IMR-90 (cell line): ENCODE results near the gene FAHD2A. TPM values are rescaled to one million over a fixed set of nuclear protein-coding genes. Genes with fewer than 3 reads are reported as not detected.
A peak's percentile ranks its signal among the peaks of the same experiment; 100 is the strongest.
"Not testable (repeated sequence)": the region's sequence is repeated elsewhere in the genome, so short reads cannot be mapped to it uniquely, and the experiment has no call there.

ENCODE experiments used
- ATAC-seq: fragments of 200-7000 bp; cut with Tn5 transposase; 2 replicates; pipeline ENCODE4 v1.9.1; 2020; ENCODE audit warnings: low read depth, mild to moderate bottlenecking, moderate library complexity
- BruUV-seq: library from RNA; stranded (reverse); fragments of 400-500 nt; replicated peaks from 2 replicates; lab custom pipeline; 2021; lab: Mats Ljungman, UMichigan
- CTCF ChIA-PET: fragments of 300-600 bp; formaldehyde crosslinking; extraction: SDS; loops from one replicate; lab custom pipeline; 2021; ENCODE audit warnings: antibody characterized with exemption; lab: Yijun Ruan, JAX
- POLR2A ChIA-PET: fragments of 300-600 bp; sonication (Branson Sonifier 250); formaldehyde crosslinking; loops from one replicate; lab custom pipeline; 2022; ENCODE audit warnings: antibody characterized with exemption; ENCODE audit not compliant: unreplicated experiment; lab: Charles Lee
- DNase-seq: peaks from one replicate; pipeline ENCODE4 v3.0.0; 2013
- H2AFZ ChIP-seq: replicated peaks from 2 replicates; pipeline ENCODE3; 2013; ENCODE audit warnings: low read length, mild to moderate bottlenecking; ENCODE audit not compliant: poor library complexity
- H2AK5ac ChIP-seq: 2 replicates; pipeline ENCODE4 v1.6.1; 2013; ENCODE audit warnings: low read depth, low read length, inconsistent platforms
- H2AK9ac ChIP-seq: replicated peaks from 2 replicates; pipeline ENCODE3; 2013; ENCODE audit warnings: mild to moderate bottlenecking, low read depth, low read length, moderate library complexity; ENCODE audit not compliant: poor library complexity
- H2BK120ac ChIP-seq: 2 replicates; pipeline ENCODE4 v1.6.1; 2013; ENCODE audit warnings: low read depth, low read length, inconsistent platforms
- H2BK15ac ChIP-seq: 3 replicates; pipeline ENCODE4 v1.6.1; 2013; ENCODE audit warnings: low read depth, low read length, inconsistent platforms
- H2BK20ac ChIP-seq: 2 replicates; pipeline ENCODE4 v1.6.1; 2013; ENCODE audit warnings: low read depth, mild to moderate bottlenecking, inconsistent platforms, low read length, moderate library complexity
- H2BK5ac ChIP-seq: 2 replicates; pipeline ENCODE4 v1.6.1; 2013; ENCODE audit warnings: mild to moderate bottlenecking, low read depth, low read length, inconsistent platforms; ENCODE audit not compliant: poor library complexity, severe bottlenecking
- H3K14ac ChIP-seq: replicated peaks from 2 replicates; pipeline ENCODE4 v1.6.1; 2013; ENCODE audit warnings: low read depth, low read length, inconsistent platforms
- H3K18ac ChIP-seq: 2 replicates; pipeline ENCODE4 v1.6.1; 2013; ENCODE audit warnings: low read depth, low read length, control low read depth
- H3K23ac ChIP-seq: 2 replicates; pipeline ENCODE4 v1.6.1; 2013; ENCODE audit warnings: low read depth, low read length, inconsistent platforms
- H3K27ac ChIP-seq: 2 replicates; pipeline ENCODE4 v1.5.1; 2013; ENCODE audit warnings: mild to moderate bottlenecking, control low read depth, low read length; ENCODE audit not compliant: insufficient read depth
- H3K27me3 ChIP-seq: 2 replicates; pipeline ENCODE4 v1.6.1; 2013; ENCODE audit warnings: low read length; ENCODE audit not compliant: control insufficient read depth, insufficient read depth
- H3K36me3 ChIP-seq: 2 replicates; pipeline ENCODE4 v1.6.1; 2013; ENCODE audit warnings: low read length, mixed read lengths; ENCODE audit not compliant: control insufficient read depth, insufficient read depth
- H3K4ac ChIP-seq: 2 replicates; pipeline ENCODE4 v1.6.1; 2013; ENCODE audit warnings: low read depth, low read length, inconsistent platforms
- H3K4me1 ChIP-seq: 2 replicates; pipeline ENCODE4 v1.6.1; 2013; ENCODE audit warnings: low read length, mixed read lengths; ENCODE audit not compliant: control insufficient read depth, insufficient read depth
- H3K4me2 ChIP-seq: 2 replicates; pipeline ENCODE4 v1.6.1; 2013; ENCODE audit warnings: low read depth, mild to moderate bottlenecking, control low read depth, low read length, moderate library complexity
- H3K4me3 ChIP-seq: 2 replicates; pipeline ENCODE4 v1.5.1; 2013; ENCODE audit warnings: low read depth, mild to moderate bottlenecking, control low read depth, low read length, moderate library complexity; ENCODE audit not compliant: insufficient read depth
- H3K56ac ChIP-seq: 2 replicates; pipeline ENCODE4 v1.6.1; 2013; ENCODE audit warnings: low read length, inconsistent platforms; ENCODE audit not compliant: insufficient read depth; ENCODE audit errors: extremely low read depth
- H3K79me1 ChIP-seq, 2 experiments: 2 replicates each; pipeline ENCODE4 v1.6.1; 2013; ENCODE audit warnings: low read length in 2 of 2, inconsistent platforms in 1 of 2, low read depth in 1 of 2
- H3K9ac ChIP-seq: 2 replicates; pipeline ENCODE4 v1.6.1; 2013; ENCODE audit warnings: low read depth, low read length, control low read depth
- H3K9me1 ChIP-seq: 2 replicates; pipeline ENCODE4 v1.6.1; 2013; ENCODE audit warnings: low read length, inconsistent platforms; ENCODE audit not compliant: insufficient read depth
- H3K9me3 ChIP-seq: 2 replicates; pipeline ENCODE4 v1.6.1; 2013; ENCODE audit warnings: low read length; ENCODE audit not compliant: control insufficient read depth, insufficient read depth
- H4K20me1 ChIP-seq: 2 replicates; pipeline ENCODE4 v1.6.1; 2013; ENCODE audit warnings: low read length, inconsistent platforms; ENCODE audit not compliant: insufficient read depth
- H4K5ac ChIP-seq: 2 replicates; pipeline ENCODE4 v1.6.1; 2013; ENCODE audit warnings: mild to moderate bottlenecking, low read depth, low read length, control low read depth
- H4K8ac ChIP-seq, 2 experiments: 2 replicates each; pipeline ENCODE4 v1.6.1; 2013; ENCODE audit warnings: low read depth in 2 of 2, low read length in 2 of 2, control low read depth in 1 of 2, inconsistent platforms in 1 of 2
- H4K91ac ChIP-seq: 2 replicates; pipeline ENCODE4 v1.6.1; 2013; ENCODE audit warnings: low read depth, low read length, inconsistent platforms; ENCODE audit not compliant: insufficient read depth
- FOS ChIP-seq: fragments of 150-350 bp; IDR thresholded peaks from 2 replicates; pipeline ENCODE4 v1.6.1; 2016; ENCODE audit warnings: low read depth, low read length
- MXI1 ChIP-seq: IDR thresholded peaks from 2 replicates; pipeline ENCODE4 v1.6.1; 2012; ENCODE audit warnings: low read depth, mild to moderate bottlenecking, low read length, moderate library complexity, borderline replicate concordance
- RAD21 ChIP-seq: IDR thresholded peaks from 2 replicates; pipeline ENCODE4 v1.6.1; 2012; ENCODE audit warnings: low read length, improper control_type of control experiment
- RCOR1 ChIP-seq: IDR thresholded peaks from 2 replicates; pipeline ENCODE4 v1.6.1; 2012; ENCODE audit warnings: mild to moderate bottlenecking, low read length, improper control_type of control experiment; ENCODE audit not compliant: insufficient replicate concordance
- RFX5 ChIP-seq: IDR thresholded peaks from 2 replicates; pipeline ENCODE4 v1.8.0; 2012; ENCODE audit warnings: low read depth, mild to moderate bottlenecking, low read length, moderate library complexity
- USF2 ChIP-seq: fragments of 150-350 bp; IDR thresholded peaks from 2 replicates; pipeline ENCODE4 v1.6.1; 2017; ENCODE audit warnings: mild to moderate bottlenecking, antibody characterized with exemption, low read length, low read depth
- WGBS, 2 experiments: methylation state at CpG; one replicate each; pipeline versions ENCODE4 v1.1.5 to v1.1.7; 2013; ENCODE audit warnings: missing lambda C conversion rate in 2 of 2; ENCODE audit not compliant: insufficient read length in 1 of 2; ENCODE audit errors: extremely low coverage in 2 of 2; 5-methylcytosine and 5-hydroxymethylcytosine counted together
- dilution Hi-C: fragments of 300-500 bp; cut with HindIII; formaldehyde crosslinking; loops from one replicate; pipeline ENCODE4 v1.14.3; 2018; ENCODE audit warnings: low sequenced_read_pairs; ENCODE audit not compliant: unreplicated experiment
- in situ Hi-C: fragments of 300-500 bp; cut with MboI; formaldehyde crosslinking; loops from 3 replicates; pipeline ENCODE4 v1.14.3; 2019; ENCODE audit warnings: low sequenced_read_pairs, inconsistent platforms, mixed read lengths
- intact Hi-C: fragments of 100-400 bp; cut with micrococcal nuclease; formaldehyde crosslinking; loops from 2 replicates; pipeline ENCODE4 v1.10.0; 2022
- polyA plus RNA-seq, 3 experiments: library from polyadenylated mRNA; depleted of rRNA; stranded (reverse); fragments of >200 nt; gene quantifications; 2 replicates each; pipeline ENCODE4 v1.2.3, GENCODE V29; 2012; ENCODE audit warnings: low replicate concordance in 1 of 3
- total RNA-seq: library from RNA; depleted of rRNA; stranded (reverse); fragments of >200 nt; gene quantifications from 2 replicates; pipeline ENCODE4 v1.2.3, GENCODE V29; 2012

The FAHD2A gene
- total and polyA plus RNA-seq, 2 of the 4 experiments (the other 2 are of a cell fraction): 35.1 to 36.2 TPM

- ChIA-PET CTCF (no interaction called here), POLR2A (no interaction called here)
- TF ChIP-seq MXI1: no peak
- TF ChIP-seq USF2: no peak
- no peak for TF ChIP-seq RAD21
- TF ChIP-seq RCOR1: no peak
- no peak for TF ChIP-seq FOS
- TF ChIP-seq RFX5: no peak
- dilution Hi-C loops (no loop called here), intact Hi-C loops (no loop called here), in situ Hi-C loops (no loop called here)
- no peak for DNase-seq
- H2BK15ac ChIP-seq: no peak overlapping the region
- ATAC-seq: no peak
- WGBS, 2 experiments: 83% methylated on average over 6 of the region's 8 CpGs; no CpG with 5 or more reads in 1 of the 2 experiments
- H4K8ac ChIP-seq: no peak overlapping the region
- no peak overlapping the region for H2BK120ac ChIP-seq
- H4K91ac ChIP-seq: no peak overlapping the region
- H3K4ac ChIP-seq: no peak overlapping the region
- no peak overlapping the region for H3K23ac ChIP-seq
- H3K36me3 ChIP-seq: no peaks in the 10 kb centered on the region
- no peak overlapping the region for H3K27ac ChIP-seq
- no TSS peak for BruUV-seq
- H3K9ac ChIP-seq: no peak overlapping the region
- no peak overlapping the region for H2BK5ac ChIP-seq
- H3K79me1 ChIP-seq: no peaks in the 10 kb centered on the region
- H2AK9ac ChIP-seq: no peak overlapping the region
- no peaks in the 10 kb centered on the region for H3K9me1 ChIP-seq
- no peak overlapping the region for H3K14ac ChIP-seq
- H4K20me1 ChIP-seq: no peaks in the 10 kb centered on the region
- H2AK5ac ChIP-seq: no peak overlapping the region
- peaks cover 4% of the 10 kb centered on the region for H3K9me3 ChIP-seq
- peak overlapping the region; percentile 33 for H2AFZ ChIP-seq
- no peak overlapping the region for H3K56ac ChIP-seq
- peaks cover 5% of the 10 kb centered on the region; the same call in 1 of the 2 replicates for H3K4me1 ChIP-seq
- H3K4me3 ChIP-seq: no peak overlapping the region
- H2BK20ac ChIP-seq: no peak overlapping the region
- H3K4me2 ChIP-seq: no peak overlapping the region
- no peak overlapping the region for H4K5ac ChIP-seq
- peaks cover 2% of the 10 kb centered on the region; the same call in 1 of the 2 replicates for H3K27me3 ChIP-seq
- H3K18ac ChIP-seq: no peak overlapping the region
Measured at GRCh38 chr2:95354925-95355324, 47.6 kb upstream of the FAHD2A start.

GRCh38 chr2:95355486-95355885, 47.0 kb upstream of the FAHD2A start:
- H3K23ac ChIP-seq, H3K4me2 ChIP-seq, H2AFZ ChIP-seq, H3K4ac ChIP-seq, CTCF ChIA-PET, BruUV-seq, H3K9me3 ChIP-seq, H3K27ac ChIP-seq, POLR2A ChIA-PET, H3K36me3 ChIP-seq, H3K79me1 ChIP-seq, H4K8ac ChIP-seq, H4K20me1 ChIP-seq, dilution Hi-C loops, ATAC-seq, H3K14ac ChIP-seq, H2AK5ac ChIP-seq, H3K18ac ChIP-seq, H3K9me1 ChIP-seq, in situ Hi-C loops, H3K4me3 ChIP-seq, H2BK5ac ChIP-seq, H3K27me3 ChIP-seq, H2BK20ac ChIP-seq, H2AK9ac ChIP-seq, DNase-seq, H4K5ac ChIP-seq, H2BK120ac ChIP-seq, H2BK15ac ChIP-seq, H4K91ac ChIP-seq, H3K9ac ChIP-seq, H3K4me1 ChIP-seq, intact Hi-C loops, H3K56ac ChIP-seq: not testable (repeated sequence)
- WGBS, 2 experiments: no CpG with 5 or more reads among the region's 5 CpGs
